GM19397 (cell line): ENCODE data around the gene NEUROD1.
"Not testable (repeated sequence)": the region's sequence is repeated elsewhere in the genome, so short reads cannot be mapped to it uniquely, and the experiment has no call there.

ENCODE experiments used
- ATAC-seq: cut with Tn5 transposase; IDR thresholded peaks from one replicate; pipeline ENCODE4 v1.9.1; 2021; ENCODE audit warnings: mild to moderate bottlenecking, moderate library complexity; ENCODE audit not compliant: unreplicated experiment

Gene NEUROD1

GRCh38 chr2:181680055-181680936 lies at the start of gene NEUROD1:
TSS of gene NEUROD1 (minus strand) at chr2:181680517. CDS start at chr2:181678860, 1,657 bp downstream.
- peak; percentile 50 for ATAC-seq

- no peak for ATAC-seq
These were observed 45.2 kb upstream of the NEUROD1 start for GRCh38 chr2:181725476-181725875.

- ATAC-seq, result no peak
These were observed 44.3 kb upstream of the NEUROD1 start for GRCh38 chr2:181724662-181725061.

GRCh38 chr2:181723731-181724130 lies 43.4 kb upstream of the NEUROD1 start:
- no peak for ATAC-seq

- ATAC-seq, result peak; percentile 74
These were observed 34.8 kb upstream of the NEUROD1 start for GRCh38 chr2:181715033-181715630.

GRCh38 chr2:181711051-181711450 lies 30.7 kb upstream of the NEUROD1 start:
- not testable (repeated sequence) for ATAC-seq

- not testable (repeated sequence) for ATAC-seq
These were observed 22.2 kb upstream of the NEUROD1 start for GRCh38 chr2:181702519-181702918.

- ATAC-seq, result no peak
These were observed 17.9 kb upstream of the NEUROD1 start for GRCh38 chr2:181698223-181698622.

- ATAC-seq, result no peak
These were observed 17.3 kb upstream of the NEUROD1 start for GRCh38 chr2:181697571-181697970.

- ATAC-seq, result no peak
These were observed 16.8 kb upstream of the NEUROD1 start for GRCh38 chr2:181697126-181697525.

- no peak for ATAC-seq
These were observed 14.0 kb upstream of the NEUROD1 start for GRCh38 chr2:181694271-181694670.

- no peak for ATAC-seq
These were observed 10.5 kb upstream of the NEUROD1 start for GRCh38 chr2:181690860-181691259.

GRCh38 chr2:181686576-181687185 lies 6.4 kb upstream of the NEUROD1 start:
- ATAC-seq, result no peak

GRCh38 chr2:181685150-181685688 lies 4.9 kb upstream of the NEUROD1 start:
- ATAC-seq, result no peak

GRCh38 chr2:181684454-181685149 lies 4.3 kb upstream of the NEUROD1 start:
- ATAC-seq, result no peak

GRCh38 chr2:181683518-181684453 lies 3.5 kb upstream of the NEUROD1 start:
- no peak for ATAC-seq

- ATAC-seq, result no peak
These were observed 2.6 kb upstream of the NEUROD1 start for GRCh38 chr2:181682795-181683517.

GRCh38 chr2:181682026-181682789 lies 1.9 kb upstream of the NEUROD1 start:
- no peak for ATAC-seq
